Ovary (tissue), 9 donors: Measurements from ENCODE around the gene SPIC. TPM values are rescaled to one million over a fixed set of nuclear protein-coding genes. Genes with fewer than 3 reads are reported as not detected.

Experiments used
- DNase-seq, 5 donors: peaks; one replicate each; pipeline ENCODE4 v3.0.0-alpha.2; 2019 to 2020
- H3K27ac ChIP-seq, 2 donors: fragments of 200-600 bp; one replicate each; pipeline versions ENCODE4 v1.5.1 to v1.8.0; 2019 to 2022
- H3K27me3 ChIP-seq: fragments of 200-600 bp; one replicate; pipeline ENCODE4 v1.8.0; 2022
- H3K36me3 ChIP-seq: fragments of 200-600 bp; sonication (generic); one replicate; pipeline ENCODE4 v1.5.1; 2019
- H3K4me1 ChIP-seq: one replicate; pipeline ENCODE4 v1.8.1; 2013; ENCODE audit warnings: mild to moderate bottlenecking, moderate library complexity; ENCODE audit not compliant: insufficient read depth
- H3K4me3 ChIP-seq: fragments of 200-600 bp; sonication (generic); one replicate; pipeline ENCODE4 v1.5.1; 2017
- H3K9me3 ChIP-seq, 2 donors: fragments of 200-600 bp in 1 of 2; sonication (generic) in 1 of 2; one replicate each; pipeline versions ENCODE4 v1.5.1 to v1.8.1; 2013 to 2019; ENCODE audit warnings: mild to moderate bottlenecking in 1 of 2, moderate library complexity in 1 of 2
- EP300 ChIP-seq: sonication (generic); formaldehyde crosslinking; IDR thresholded peaks from one replicate; pipeline ENCODE4 v1.6.1; 2017; ENCODE audit warnings: antibody characterized with exemption
- POLR2A ChIP-seq: fragments of 450-650 bp; IDR thresholded peaks from one replicate; pipeline ENCODE4 v1.6.1; 2017; ENCODE audit warnings: antibody characterized with exemption, mild to moderate bottlenecking, moderate library complexity
- WGBS, 3 donors: extraction: QIAGEN DNeasy Blood & Tissue Kit in 1 of 3; methylation state at CpG; one replicate each; pipeline versions ENCODE4 v1.1.5 to v1.1.7; 2013 to 2017; 5-methylcytosine and 5-hydroxymethylcytosine counted together
- intact Hi-C, 4 donors: fragments of 100-400 bp; cut with DNase I; formaldehyde crosslinking; loops; one replicate each; pipeline versions ENCODE4 v1.11.0 to v1.15.1; 2022 to 2023
- polyA plus RNA-seq, 2 donors: library from polyadenylated mRNA; stranded (reverse); fragments of 200-250 nt in 1 of 2; fragments of 350-450 nt in 1 of 2; fragmentation: Illumina TruSeq in 1 of 2; extraction: RNeasy Lipid Tissue Mini Kit (QIAGEN cat#74804) in 1 of 2; gene quantifications; one replicate each; pipeline ENCODE4 v1.2.3, GENCODE V29; 2013 to 2014
- small RNA-seq: library from RNA; depleted of rRNA; stranded (forward); fragments of <200 nt; gene quantifications from one replicate; pipeline ENCODE3, GENCODE V24; 2016
- total RNA-seq, 7 donors: library from RNA; depleted of rRNA in 2 of 7; stranded (reverse); fragments of >200 nt in 2 of 7; fragmentation: NEBNext Ultra II Directional in 3 of 7; extraction: Animal tissue kit (Norgen Biotek cat#: 25700) in 3 of 7; gene quantifications; one replicate each; pipeline versions ENCODE4 v1.1.0 to v1.2.4, GENCODE V29; 2016 to 2023
- TF ChIP-seq, protein P1 (sequence below), 3 donors: fragments of 450-650 bp in 2 of 3; fragments of 200-600 bp in 1 of 3; IDR thresholded peaks; one replicate each; pipeline versions ENCODE4 v1.5.1 to v1.8.0; 2016 to 2022; ENCODE audit warnings: antibody characterized with exemption in 3 of 3, mild to moderate bottlenecking in 1 of 3
- donor health status: DM: no; HTN: no; CAD: no; lungs with moderate emphysema.
- donor health status: DM: no; HTN: no; CAD: no.
- donor health status: Bipolar disorder and iron deficiency.
- donor health status: DM: yes; HTN: yes; CAD: no.
- donor health status: DM: no; HTN: no; CAD: no.
- donor health status: DM: yes; HTN: yes; CAD: no.

The SPIC gene
- total and polyA plus RNA-seq, 9 donors: 0.17 TPM; not detected in 8

DNA sequence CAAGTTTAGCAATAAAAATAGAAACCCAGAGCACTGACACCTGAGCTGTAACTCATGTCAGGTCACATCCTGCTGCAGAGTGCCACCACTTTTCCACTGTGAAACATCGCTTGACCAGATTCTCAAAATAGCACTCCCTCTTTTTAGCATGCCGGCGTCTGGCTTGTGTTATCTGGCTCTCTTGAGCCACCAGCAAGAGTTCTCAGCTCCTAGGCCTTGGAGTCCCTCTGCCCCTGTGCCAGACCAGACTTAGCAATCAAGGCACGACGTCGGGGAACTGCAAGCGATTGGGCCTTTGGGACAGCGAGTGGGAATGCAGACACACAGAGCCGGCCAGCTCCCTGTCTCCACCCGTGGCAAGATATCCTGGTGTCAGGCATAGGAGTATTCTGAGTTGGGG lies 52.5 kb downstream of the SPIC start:
- no peak for DNase-seq
- intact Hi-C loops: no loop called here
- H3K27ac ChIP-seq: no peak overlapping the region
- H3K27me3 ChIP-seq: no peaks in the 10 kb centered on the region
- no peaks in the 10 kb centered on the region for H3K36me3 ChIP-seq
- H3K9me3 ChIP-seq: no peaks in the 10 kb centered on the region
- no peaks in the 10 kb centered on the region for H3K4me1 ChIP-seq
- H3K4me3 ChIP-seq: no peak overlapping the region
- WGBS, 3 donors: 78 to 83% (median 82%) methylated on average over 10 of the region's 10 CpGs
- no peak for TF ChIP-seq POLR2A
- TF ChIP-seq, protein P1, sequence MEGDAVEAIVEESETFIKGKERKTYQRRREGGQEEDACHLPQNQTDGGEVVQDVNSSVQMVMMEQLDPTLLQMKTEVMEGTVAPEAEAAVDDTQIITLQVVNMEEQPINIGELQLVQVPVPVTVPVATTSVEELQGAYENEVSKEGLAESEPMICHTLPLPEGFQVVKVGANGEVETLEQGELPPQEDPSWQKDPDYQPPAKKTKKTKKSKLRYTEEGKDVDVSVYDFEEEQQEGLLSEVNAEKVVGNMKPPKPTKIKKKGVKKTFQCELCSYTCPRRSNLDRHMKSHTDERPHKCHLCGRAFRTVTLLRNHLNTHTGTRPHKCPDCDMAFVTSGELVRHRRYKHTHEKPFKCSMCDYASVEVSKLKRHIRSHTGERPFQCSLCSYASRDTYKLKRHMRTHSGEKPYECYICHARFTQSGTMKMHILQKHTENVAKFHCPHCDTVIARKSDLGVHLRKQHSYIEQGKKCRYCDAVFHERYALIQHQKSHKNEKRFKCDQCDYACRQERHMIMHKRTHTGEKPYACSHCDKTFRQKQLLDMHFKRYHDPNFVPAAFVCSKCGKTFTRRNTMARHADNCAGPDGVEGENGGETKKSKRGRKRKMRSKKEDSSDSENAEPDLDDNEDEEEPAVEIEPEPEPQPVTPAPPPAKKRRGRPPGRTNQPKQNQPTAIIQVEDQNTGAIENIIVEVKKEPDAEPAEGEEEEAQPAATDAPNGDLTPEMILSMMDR (IDR thresholded peaks at IDR 0.05): no peak
- no peak for TF ChIP-seq EP300

DNA sequence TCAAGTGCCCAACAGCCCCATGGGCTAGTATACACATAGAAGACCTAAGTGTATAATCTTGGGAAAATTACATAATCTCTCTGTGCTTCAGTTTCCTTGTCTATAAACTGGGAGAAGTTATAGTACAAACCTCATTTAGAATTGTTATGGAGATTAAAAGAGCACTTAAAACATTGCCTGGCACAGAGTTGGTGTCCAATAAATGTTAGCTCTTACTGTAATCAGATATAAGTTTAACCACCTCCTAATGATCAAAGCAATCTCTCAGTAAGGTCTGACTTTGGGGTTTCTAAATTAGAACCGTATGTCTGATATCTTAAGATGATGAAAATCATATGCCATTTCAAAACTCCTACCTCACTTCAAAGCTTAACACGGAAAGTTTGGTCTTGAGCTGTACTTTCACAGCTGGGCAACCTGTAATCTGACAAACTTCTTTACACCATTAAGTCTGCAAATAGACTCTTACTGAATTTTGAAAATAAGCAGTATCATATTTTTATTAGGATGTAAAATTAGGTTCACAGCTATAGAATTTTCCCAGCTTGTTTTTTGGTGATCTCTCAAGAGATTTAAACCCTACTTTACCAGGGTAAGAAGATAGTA lies 61.0 kb downstream of the SPIC start:
- Histone ChIP-seq H3K4me3 (no peak overlapping the region), H3K27me3 (no peaks in the 10 kb centered on the region), H3K36me3 (no peaks in the 10 kb centered on the region), H3K9me3 (no peaks in the 10 kb centered on the region), H3K4me1 (no peaks in the 10 kb centered on the region), H3K27ac (no peak overlapping the region)
- TF ChIP-seq EP300: no peak
- WGBS, 3 donors: 27 to 37% (median 27%) methylated on average over 2 of the region's 2 CpGs
- no peak for DNase-seq
- intact Hi-C loops: no loop called here

Small RNA genes lying within 50 kb of the gene (small RNA-seq; reads per million reads assigned to genes)
- not detected for gene RF00019
- not detected for gene RNA5SP367
- gene RNU5E-5P: 0.15 reads per million

Other genes starting within 250 kb of the SPIC start
- 10 to 100 TPM; 12.9 to 27.7 (median 15.5) TPM for gene UTP20, start 195.2 kb upstream of the SPIC start, total RNA-seq
- gene UTP20, start 195.2 kb upstream of the SPIC start, polyA plus RNA-seq: 1 to 10 TPM; 3.4 to 7.0 TPM
- 100 to 1,000 TPM in 3 of 7 donors, 10 to 100 TPM in 4; 44.8 to 115 (median 87.3) TPM for gene ARL1, start 67.6 kb upstream of the SPIC start, total RNA-seq
- 100 to 1,000 TPM in 1 of 2 donors, 10 to 100 TPM in 1; 41.2 to 129 TPM for gene ARL1, start 67.6 kb upstream of the SPIC start, polyA plus RNA-seq
- gene MYBPC1, start 119.6 kb downstream of the SPIC start, total RNA-seq: 1 to 10 TPM in 2 of 7 donors, under 1 TPM in 3, not detected in 2; 0.18 to 2.2 (median 0.92) TPM
- not detected for gene MYBPC1, start 119.6 kb downstream of the SPIC start, polyA plus RNA-seq
- 10 to 100 TPM; 27.8 to 89.4 (median 38.3) TPM for gene CHPT1, start 222.3 kb downstream of the SPIC start, total RNA-seq
- gene CHPT1, start 222.3 kb downstream of the SPIC start, polyA plus RNA-seq: 10 to 100 TPM; 25.8 to 27.7 TPM